ENCODE data around the gene SETSIP. TPM values are rescaled to one million over a fixed set of nuclear protein-coding genes. Genes with fewer than 3 reads are reported as not detected.
"Not testable (repeated sequence)": the region's sequence is repeated elsewhere in the genome, so short reads cannot be mapped to it uniquely, and the experiment has no call there.

SETSIP gene
- total RNA-seq, 1 donor from 2014 or later, result not detected

DNA sequence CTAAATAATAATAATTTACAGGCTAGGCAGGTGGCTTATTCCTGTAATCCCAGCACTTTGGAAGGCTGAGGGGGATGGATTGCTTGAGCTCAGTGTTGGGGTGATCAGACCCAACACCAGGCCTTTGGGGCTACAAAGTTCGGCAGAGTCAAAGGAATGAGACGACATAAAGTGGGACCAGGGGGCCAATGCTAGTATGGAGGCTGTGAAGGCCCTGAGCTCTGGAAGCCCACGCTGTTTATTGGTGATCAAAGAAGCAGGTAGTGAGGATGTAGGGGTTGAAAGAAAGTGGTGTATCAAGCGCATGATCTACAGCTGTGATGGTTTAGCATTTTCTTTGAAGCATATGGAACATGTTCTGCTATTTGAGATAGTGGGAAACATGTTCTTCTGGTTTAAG, 10.5 kb upstream of the SETSIP start:
- Histone ChIP-seq H3K4me3 (ENCODE audit: low read depth, low read length) (no peak overlapping the region), H3K36me3 (ENCODE audit: control insufficient read depth, insufficient read depth, low read length) (no peaks in the 10 kb centered on the region), H3K27me3 (ENCODE audit: control insufficient read depth, insufficient read depth, low read length) (no peaks in the 10 kb centered on the region)
- no peak for DNase-seq (ENCODE audit: low read depth)
- TF ChIP-seq, protein P1, sequence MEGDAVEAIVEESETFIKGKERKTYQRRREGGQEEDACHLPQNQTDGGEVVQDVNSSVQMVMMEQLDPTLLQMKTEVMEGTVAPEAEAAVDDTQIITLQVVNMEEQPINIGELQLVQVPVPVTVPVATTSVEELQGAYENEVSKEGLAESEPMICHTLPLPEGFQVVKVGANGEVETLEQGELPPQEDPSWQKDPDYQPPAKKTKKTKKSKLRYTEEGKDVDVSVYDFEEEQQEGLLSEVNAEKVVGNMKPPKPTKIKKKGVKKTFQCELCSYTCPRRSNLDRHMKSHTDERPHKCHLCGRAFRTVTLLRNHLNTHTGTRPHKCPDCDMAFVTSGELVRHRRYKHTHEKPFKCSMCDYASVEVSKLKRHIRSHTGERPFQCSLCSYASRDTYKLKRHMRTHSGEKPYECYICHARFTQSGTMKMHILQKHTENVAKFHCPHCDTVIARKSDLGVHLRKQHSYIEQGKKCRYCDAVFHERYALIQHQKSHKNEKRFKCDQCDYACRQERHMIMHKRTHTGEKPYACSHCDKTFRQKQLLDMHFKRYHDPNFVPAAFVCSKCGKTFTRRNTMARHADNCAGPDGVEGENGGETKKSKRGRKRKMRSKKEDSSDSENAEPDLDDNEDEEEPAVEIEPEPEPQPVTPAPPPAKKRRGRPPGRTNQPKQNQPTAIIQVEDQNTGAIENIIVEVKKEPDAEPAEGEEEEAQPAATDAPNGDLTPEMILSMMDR (IDR thresholded peaks at IDR 0.05; ENCODE audit: insufficient read depth, low read length, poor library complexity, severe bottlenecking), result no peak

DNA sequence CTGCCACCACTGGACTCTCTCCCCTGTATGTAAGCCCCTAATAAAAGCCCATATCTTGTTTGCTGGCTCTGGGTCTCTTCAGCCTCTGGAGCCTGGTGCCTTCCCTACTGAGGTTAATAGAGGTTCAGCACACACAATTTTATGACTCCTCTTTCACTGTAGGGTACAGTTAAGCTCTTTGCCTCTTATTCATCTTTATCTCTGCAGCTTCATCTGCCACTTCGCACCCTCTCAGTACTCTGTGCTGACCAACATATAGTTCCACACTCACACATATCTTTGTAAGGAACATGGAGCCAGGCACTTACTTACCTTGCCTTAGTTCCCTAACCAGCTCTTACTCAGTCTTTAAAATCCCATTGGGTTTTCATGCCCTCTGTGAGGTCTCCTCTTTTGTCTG, 9.4 kb upstream of the SETSIP start:
- DNase-seq (ENCODE audit: low read depth), result no peak
- TF ChIP-seq, protein P1 (IDR thresholded peaks at IDR 0.05; ENCODE audit: insufficient read depth, low read length, poor library complexity, severe bottlenecking), result no peak
- Histone ChIP-seq H3K27me3 (ENCODE audit: control insufficient read depth, insufficient read depth, low read length) (no peaks in the 10 kb centered on the region), H3K4me3 (ENCODE audit: low read depth, low read length) (no peak overlapping the region), H3K36me3 (ENCODE audit: control insufficient read depth, insufficient read depth, low read length) (no peaks in the 10 kb centered on the region)

DNA sequence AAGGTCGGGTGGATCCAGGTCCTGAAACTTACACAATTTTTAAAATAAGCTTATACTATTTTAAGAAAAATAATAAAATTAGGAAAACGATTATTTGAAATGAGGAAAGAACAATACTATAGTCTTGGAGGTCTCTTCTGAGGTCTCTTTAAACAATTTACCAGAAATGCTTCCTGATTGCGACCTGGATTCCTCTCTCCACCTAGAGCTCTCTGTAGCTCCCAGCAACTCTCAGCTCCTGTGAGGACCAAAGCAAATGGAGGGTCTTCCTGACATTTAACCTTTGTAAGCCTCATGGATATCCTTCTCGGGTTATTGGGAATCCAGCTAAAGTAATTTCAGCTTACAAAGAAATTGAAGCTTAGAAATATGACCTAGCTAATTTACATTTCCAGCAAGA, 5.8 kb upstream of the SETSIP start:
- DNase-seq (ENCODE audit: low read depth), result no peak
- Histone ChIP-seq H3K4me3 (ENCODE audit: low read depth, low read length) (peak overlapping the region; percentile 62), H3K36me3 (ENCODE audit: control insufficient read depth, insufficient read depth, low read length) (no peaks in the 10 kb centered on the region), H3K27me3 (ENCODE audit: control insufficient read depth, insufficient read depth, low read length) (no peaks in the 10 kb centered on the region)
- TF ChIP-seq, protein P1 (IDR thresholded peaks at IDR 0.05; ENCODE audit: insufficient read depth, low read length, poor library complexity, severe bottlenecking), result no peak

DNA sequence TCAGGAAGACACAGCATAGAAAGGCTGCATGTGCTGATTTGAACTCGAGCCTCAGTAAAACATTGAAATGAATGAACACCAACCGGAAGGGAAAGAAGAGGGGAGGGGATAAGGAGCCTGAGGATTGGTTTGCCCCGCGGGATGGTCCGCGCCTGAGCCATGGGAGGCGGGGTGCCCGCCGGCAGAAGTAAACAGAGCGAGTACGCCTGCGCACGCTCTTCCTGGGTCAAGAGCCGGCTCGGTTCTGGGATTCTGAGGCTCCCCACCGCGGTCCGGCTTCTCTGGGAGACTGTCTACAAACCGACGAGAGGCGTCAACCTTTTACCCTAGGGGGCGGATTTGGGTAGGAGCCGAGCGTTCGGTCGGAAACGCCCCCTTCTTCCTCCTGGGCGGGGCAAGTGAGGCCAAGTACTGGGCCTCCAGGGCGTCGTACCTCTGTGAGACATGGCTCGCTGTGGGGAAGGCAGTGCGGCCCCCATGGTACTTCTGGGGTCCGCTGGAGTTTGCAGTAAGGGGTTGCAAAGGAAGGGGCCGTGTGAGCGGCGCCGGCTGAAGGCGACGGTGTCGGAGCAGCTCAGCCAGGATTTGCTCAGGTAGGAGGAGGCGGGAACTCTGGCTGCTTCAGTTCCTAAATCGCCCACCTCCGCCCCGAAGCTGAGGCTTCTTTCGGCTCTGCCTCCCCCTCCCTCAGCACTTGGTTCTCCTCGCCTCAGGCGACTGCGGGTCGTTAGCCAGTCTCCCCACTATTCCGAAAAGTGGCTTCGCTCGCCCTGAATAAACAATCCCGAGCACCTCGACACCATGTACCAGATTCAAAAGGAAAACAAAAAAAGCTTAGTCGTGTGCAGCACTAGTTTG, 5.1 kb upstream of the SETSIP start, which contains the start of gene BTBD8:
Gene BTBD8 (plus strand): TSS at position 218 of the 858 bp plus-strand sequence. CDS start 227 bp downstream, at position 445.
- H3K4me3 ChIP-seq (ENCODE audit: low read depth, low read length), result peak within 1 kb of the TSS; percentile 62
- DNase-seq (ENCODE audit: low read depth), result peak; percentile 25
- TF ChIP-seq, protein P1 (IDR thresholded peaks at IDR 0.05; ENCODE audit: insufficient read depth, low read length, poor library complexity, severe bottlenecking), result no peak
- H3K36me3 ChIP-seq (ENCODE audit: control insufficient read depth, insufficient read depth, low read length), result no peaks in the 10 kb centered on the region
- no peaks in the 10 kb centered on the region for H3K27me3 ChIP-seq (ENCODE audit: control insufficient read depth, insufficient read depth, low read length)

DNA sequence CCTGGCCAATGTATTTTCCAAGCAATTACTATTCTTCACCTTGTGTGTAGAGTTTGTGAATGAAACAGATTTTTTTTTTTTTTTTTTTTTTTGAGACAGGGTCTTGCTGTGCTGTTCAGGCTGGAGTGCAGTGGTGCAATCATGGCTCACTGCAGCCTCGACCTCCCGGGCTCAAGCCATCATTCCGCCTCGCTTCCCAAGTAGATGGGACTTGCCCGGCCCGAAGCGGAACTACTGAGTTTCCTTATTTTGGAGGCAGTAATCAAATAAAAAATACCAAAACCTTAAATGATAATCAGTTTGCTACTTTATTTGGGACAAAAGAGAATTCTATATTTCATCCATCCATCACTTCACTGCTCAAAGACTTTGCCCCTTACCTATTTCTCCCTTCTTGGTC, 4.2 kb upstream of the SETSIP start:
- no peak for DNase-seq (ENCODE audit: low read depth)
- TF ChIP-seq, protein P1 (IDR thresholded peaks at IDR 0.05; ENCODE audit: insufficient read depth, low read length, poor library complexity, severe bottlenecking), result no peak
- Histone ChIP-seq H3K4me3 (ENCODE audit: low read depth, low read length) (no peak overlapping the region), H3K27me3 (ENCODE audit: control insufficient read depth, insufficient read depth, low read length) (no peaks in the 10 kb centered on the region), H3K36me3 (ENCODE audit: control insufficient read depth, insufficient read depth, low read length) (no peaks in the 10 kb centered on the region)

DNA sequence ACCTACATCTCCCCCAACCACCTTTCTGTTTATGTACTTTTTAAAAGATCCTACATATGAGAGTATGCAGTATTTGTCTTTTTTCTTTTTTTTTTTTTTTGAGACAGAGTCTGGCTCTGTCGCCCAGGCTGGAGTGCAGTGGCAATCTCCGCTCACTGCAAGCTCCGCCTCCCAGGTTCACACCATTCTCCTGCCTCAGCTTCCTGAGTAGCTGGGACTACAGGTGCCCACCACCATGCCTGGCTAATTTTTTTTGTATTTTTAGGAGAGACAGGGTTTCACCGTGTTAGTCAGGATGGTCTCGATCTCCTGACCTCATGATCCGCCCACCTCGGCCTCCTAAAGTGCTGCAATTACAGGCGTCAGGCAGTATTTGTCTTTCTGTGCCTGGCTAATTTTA, 2.9 kb upstream of the SETSIP start:
- H3K27me3 ChIP-seq (ENCODE audit: control insufficient read depth, insufficient read depth, low read length); DNase-seq (ENCODE audit: low read depth); H3K36me3 ChIP-seq (ENCODE audit: control insufficient read depth, insufficient read depth, low read length); H3K4me3 ChIP-seq (ENCODE audit: low read depth, low read length): not testable (repeated sequence)

Measured in kidney epithelial cell (primary cell).